Osteoblast (primary cell): ENCODE measurements around the gene OLFML3. TPM values are rescaled to one million over a fixed set of nuclear protein-coding genes. Genes with fewer than 3 reads are reported as not detected.

Source experiments
- DNase-seq: peaks from one replicate; pipeline ENCODE4 v3.0.0; 2011; ENCODE audit warnings: low spot score, mixed read lengths; ENCODE audit not compliant: insufficient read length; ENCODE audit errors: missing footprints
- H2AFZ ChIP-seq: 2 replicates; pipeline ENCODE4 v1.6.0; 2011; ENCODE audit warnings: mild to moderate bottlenecking, low read length
- H3K27ac ChIP-seq: 2 replicates; pipeline ENCODE4 v1.5.1; 2011; ENCODE audit warnings: mild to moderate bottlenecking, low read depth, low read length, moderate library complexity
- H3K27me3 ChIP-seq: 2 replicates; pipeline ENCODE4 v1.6.0; 2012; ENCODE audit warnings: mild to moderate bottlenecking, control low read depth, inconsistent platforms, low read length, moderate library complexity; ENCODE audit not compliant: insufficient read depth
- H3K36me3 ChIP-seq: 2 replicates; pipeline ENCODE4 v1.5.1; 2011; ENCODE audit warnings: mild to moderate bottlenecking, low read length, control low read depth, moderate library complexity; ENCODE audit not compliant: insufficient read depth
- H3K4me1 ChIP-seq: 2 replicates; pipeline ENCODE4 v1.5.1; 2011; ENCODE audit warnings: mild to moderate bottlenecking, low read length, control low read depth, moderate library complexity; ENCODE audit not compliant: insufficient read depth
- H3K4me2 ChIP-seq: 2 replicates; pipeline ENCODE4 v1.6.0; 2011; ENCODE audit warnings: mild to moderate bottlenecking, low read length; ENCODE audit not compliant: insufficient read depth
- H3K4me3 ChIP-seq: fragments of 200-600 bp; sonication (generic); 3 replicates; pipeline ENCODE4 v1.5.1; 2012; ENCODE audit warnings: mild to moderate bottlenecking, low read length, inconsistent platforms; ENCODE audit not compliant: insufficient read depth
- H3K79me2 ChIP-seq: 2 replicates; pipeline ENCODE4 v1.6.0; 2012; ENCODE audit warnings: mild to moderate bottlenecking, low read length, control low read depth, inconsistent platforms; ENCODE audit not compliant: insufficient read depth
- H3K9me3 ChIP-seq: 2 replicates; pipeline ENCODE4 v1.5.1; 2011; ENCODE audit warnings: low read depth, low read length, control low read depth
- H4K20me1 ChIP-seq: 2 replicates; pipeline ENCODE4 v1.6.0; 2012; ENCODE audit warnings: mild to moderate bottlenecking, low read length, control low read depth; ENCODE audit not compliant: insufficient read depth
- CTCF ChIP-seq: IDR thresholded peaks from 2 replicates; pipeline ENCODE4 v1.5.1; 2011; ENCODE audit warnings: mild to moderate bottlenecking, low read depth, low read length, moderate library complexity; ENCODE audit errors: extremely low read depth
- total RNA-seq: library from RNA; depleted of rRNA; stranded (reverse); fragments of >200 nt; gene quantifications from 2 replicates; pipeline ENCODE4 v1.2.3, GENCODE V29; 2012

The OLFML3 gene
- total RNA-seq, 1 donor: 359 TPM

GRCh38 chr1:113975211-113975895, 3.9 kb upstream of the OLFML3 start:
- no peak for TF ChIP-seq CTCF
- Histone ChIP-seq H3K4me1 (peaks cover 46% of the 10 kb centered on the region), H3K79me2 (peaks cover 2% of the 10 kb centered on the region), H3K4me3 (no peak overlapping the region), H3K36me3 (peaks cover 33% of the 10 kb centered on the region), H3K27ac (no peak overlapping the region), H2AFZ (no peak overlapping the region), H3K4me2 (no peak overlapping the region), H3K9me3 (no peaks in the 10 kb centered on the region), H3K27me3 (no peaks in the 10 kb centered on the region), H4K20me1 (no peaks in the 10 kb centered on the region)
- no peak for DNase-seq

- DNase-seq: peak; percentile 87
- no peaks in the 10 kb centered on the region for H4K20me1 ChIP-seq
- H3K27me3 ChIP-seq: no peaks in the 10 kb centered on the region
- peak overlapping the region; percentile 8 for H3K4me2 ChIP-seq
- TF ChIP-seq CTCF: peak; percentile 71
- no peaks in the 10 kb centered on the region for H3K9me3 ChIP-seq
- H2AFZ ChIP-seq: no peak overlapping the region
- H3K27ac ChIP-seq: no peak overlapping the region
- no peak overlapping the region for H3K4me3 ChIP-seq
- peaks cover 24% of the 10 kb centered on the region for H3K36me3 ChIP-seq
- peaks cover 12% of the 10 kb centered on the region for H3K79me2 ChIP-seq
- peaks cover 59% of the 10 kb centered on the region for H3K4me1 ChIP-seq
Measured at GRCh38 chr1:113976609-113977278, 2.5 kb upstream of the OLFML3 start.

DNA sequence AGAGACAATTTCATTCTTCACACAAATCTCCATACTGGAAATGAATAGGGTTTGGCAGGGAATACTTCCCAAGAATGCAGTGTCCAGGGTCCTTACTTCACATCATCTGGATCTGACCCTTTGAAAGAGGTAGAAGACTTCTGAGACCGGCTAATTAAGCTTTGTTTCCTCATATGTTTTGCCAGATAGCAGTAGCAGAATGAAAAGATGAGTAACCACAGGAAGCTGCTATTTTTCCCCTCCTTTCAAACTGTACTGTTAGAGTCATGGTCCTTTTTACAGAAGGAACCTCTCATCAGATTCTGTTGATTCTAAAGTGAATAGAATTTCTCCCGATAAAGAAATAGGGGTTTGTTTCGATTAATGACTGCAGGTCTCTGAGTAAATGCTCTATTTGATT, 1.4 kb upstream of the OLFML3 start:
- no peak for TF ChIP-seq CTCF
- H3K4me2 ChIP-seq: no peak overlapping the region
- peaks cover 70% of the 10 kb centered on the region for H3K4me1 ChIP-seq

GRCh38 chr1:113980110-113980509, 836 bp downstream of the OLFML3 start:
- DNase-seq: no peak
- Histone ChIP-seq H3K27me3 (no peaks in the 10 kb centered on the region), H2AFZ (peak overlapping the region; percentile 71), H3K79me2 (peaks cover 12% of the 10 kb centered on the region), H3K4me2 (peak overlapping the region; percentile 85), H3K36me3 (peaks cover 3% of the 10 kb centered on the region), H4K20me1 (no peaks in the 10 kb centered on the region), H3K4me1 (peaks cover 80% of the 10 kb centered on the region), H3K4me3 (peak overlapping the region; percentile 68), H3K9me3 (no peaks in the 10 kb centered on the region), H3K27ac (peak overlapping the region; percentile 79)
- no peak for TF ChIP-seq CTCF

More for the DNA sequence above, 1.4 kb upstream of the OLFML3 start:
- Histone ChIP-seq H2AFZ (no peak overlapping the region), H3K4me3 (no peak overlapping the region), H3K79me2 (peaks cover 12% of the 10 kb centered on the region), H3K27me3 (no peaks in the 10 kb centered on the region), H4K20me1 (no peaks in the 10 kb centered on the region), H3K36me3 (peaks cover 13% of the 10 kb centered on the region), H3K27ac (peak overlapping the region; percentile 79), H3K9me3 (no peaks in the 10 kb centered on the region)
- no peak for DNase-seq
